K562 treated with DMSO at 1 percent for 4 hours (cell line): Measurements from ENCODE around the gene A1CF. TPM values are rescaled to one million over a fixed set of nuclear protein-coding genes. Genes with fewer than 3 reads are reported as not detected.

Experiments used
- total RNA-seq: library from RNA; unstranded; fragments of 300-600 nt; gene quantifications from 2 replicates; pipeline ENCODE4 v1.2.3, GENCODE V29; 2022; ENCODE audit not compliant: insufficient read depth

The A1CF gene, protein sequence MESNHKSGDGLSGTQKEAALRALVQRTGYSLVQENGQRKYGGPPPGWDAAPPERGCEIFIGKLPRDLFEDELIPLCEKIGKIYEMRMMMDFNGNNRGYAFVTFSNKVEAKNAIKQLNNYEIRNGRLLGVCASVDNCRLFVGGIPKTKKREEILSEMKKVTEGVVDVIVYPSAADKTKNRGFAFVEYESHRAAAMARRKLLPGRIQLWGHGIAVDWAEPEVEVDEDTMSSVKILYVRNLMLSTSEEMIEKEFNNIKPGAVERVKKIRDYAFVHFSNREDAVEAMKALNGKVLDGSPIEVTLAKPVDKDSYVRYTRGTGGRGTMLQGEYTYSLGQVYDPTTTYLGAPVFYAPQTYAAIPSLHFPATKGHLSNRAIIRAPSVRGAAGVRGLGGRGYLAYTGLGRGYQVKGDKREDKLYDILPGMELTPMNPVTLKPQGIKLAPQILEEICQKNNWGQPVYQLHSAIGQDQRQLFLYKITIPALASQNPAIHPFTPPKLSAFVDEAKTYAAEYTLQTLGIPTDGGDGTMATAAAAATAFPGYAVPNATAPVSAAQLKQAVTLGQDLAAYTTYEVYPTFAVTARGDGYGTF
- total RNA-seq = not detected in 2 replicates

DNA sequence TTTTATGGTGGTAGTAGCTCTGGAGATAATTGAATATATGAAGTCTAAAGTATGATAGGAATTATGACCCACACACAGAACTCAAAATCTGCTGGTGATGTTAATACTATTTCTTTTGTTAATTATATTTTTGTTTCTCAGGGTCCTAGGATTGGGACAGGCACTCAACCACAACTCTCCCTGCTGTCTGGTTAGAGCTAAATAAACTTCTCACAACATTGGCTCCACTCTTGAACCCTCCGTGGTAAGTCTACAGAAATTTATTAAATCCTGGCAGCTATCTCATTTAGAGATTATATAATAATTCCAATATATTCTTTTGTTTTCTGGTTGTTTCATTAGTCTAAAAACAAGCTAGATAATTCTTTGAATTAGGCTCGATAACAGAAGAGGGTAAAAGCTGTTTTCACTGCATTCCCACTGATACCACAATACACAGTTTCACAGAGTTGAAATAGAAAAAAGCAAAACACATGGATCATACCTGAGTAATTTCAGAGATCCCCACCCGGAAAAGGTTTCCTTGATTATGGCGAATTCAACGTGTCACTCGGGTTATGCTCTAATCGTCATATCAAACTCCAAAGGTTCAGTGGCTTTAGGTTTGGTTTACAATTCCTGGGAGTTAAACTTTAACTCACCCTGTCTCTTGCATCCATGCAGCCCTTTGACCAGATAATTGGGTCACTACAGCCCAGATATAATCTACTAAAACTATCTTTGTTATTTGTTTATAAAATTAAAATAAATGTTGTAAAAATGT is at the start of gene A1CF:
TSS of gene A1CF (minus strand) at position 531 of the 763 bp plus-strand sequence. CDS start 25,687 bp downstream, outside the sequence.

Other genes with a start within 250 kb of the A1CF start
- 4.8 and 6.5 TPM in 2 replicates for gene ASAH2B, start 145.7 kb downstream of the A1CF start, total RNA-seq
- not detected in 2 replicates for gene PRKG1, start 188.9 kb upstream of the A1CF start, total RNA-seq